ENCODE measurements around the gene CDC25A.

CDC25A gene

GRCh38 chr3:48194446-48195071 is 6.3 kb upstream of the CDC25A start:
- DNase-seq = peak; percentile 39

DNA sequence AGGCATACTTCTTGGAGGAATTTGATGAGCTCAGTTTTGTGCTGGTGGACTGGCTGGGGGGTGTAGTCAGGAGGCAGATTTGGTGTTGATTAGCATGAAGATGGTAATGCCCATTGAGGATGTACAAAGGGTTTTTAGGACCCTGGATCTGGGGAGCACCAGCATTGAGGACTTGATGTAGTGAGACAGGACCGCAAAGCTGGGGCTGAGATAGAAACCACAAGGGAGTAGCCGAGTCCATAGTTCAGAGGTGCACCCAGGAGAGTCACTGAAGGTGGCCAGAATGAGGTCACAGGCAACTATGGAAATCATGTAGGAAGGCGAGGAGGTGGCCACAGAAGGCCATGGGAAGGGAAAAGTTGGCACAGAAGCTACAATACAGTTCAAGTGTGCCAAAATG is 2.7 kb upstream of the CDC25A start:
- DNase-seq = no peak

- DNase-seq = no peak
These were observed 1.1 kb upstream of the CDC25A start for GRCh38 chr3:48189321-48189720.

- no peak for DNase-seq
These were observed 495 bp downstream of the CDC25A start for GRCh38 chr3:48187579-48188265.

- DNase-seq = no peak
These were observed 977 bp downstream of the CDC25A start for GRCh38 chr3:48187301-48187578.

DNA sequence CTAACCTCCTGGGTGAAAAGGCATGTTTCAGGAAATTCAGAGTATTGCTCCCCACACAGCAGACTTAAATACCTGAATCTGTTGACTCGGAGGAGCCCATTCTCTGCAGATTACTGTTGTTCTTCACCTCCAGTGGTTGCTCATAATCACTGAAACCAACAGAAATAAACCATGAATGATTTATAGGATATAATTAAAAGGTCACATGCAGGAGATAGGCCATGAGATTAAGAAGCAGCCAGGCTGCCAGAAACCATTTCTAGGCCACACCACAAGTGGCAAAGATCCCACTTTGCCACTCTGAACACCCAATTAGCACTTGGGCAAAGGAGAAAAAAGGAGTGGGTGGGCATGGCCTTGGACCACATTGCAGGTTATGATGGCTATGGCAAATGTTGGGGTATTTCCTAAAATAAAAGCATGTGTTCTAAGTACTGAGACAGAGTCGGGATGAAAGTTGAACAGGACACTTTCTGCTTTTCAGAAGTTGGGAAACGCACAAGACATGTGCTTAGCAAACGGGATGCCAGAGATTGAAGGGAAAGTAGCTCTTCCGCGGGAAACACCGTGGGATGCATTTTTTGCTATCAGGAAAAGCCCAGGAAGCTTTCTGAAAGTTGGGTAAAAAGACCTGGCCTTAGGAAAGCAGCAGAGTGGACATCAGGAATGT is 1.5 kb downstream of the CDC25A start:
- DNase-seq = no peak

DNA sequence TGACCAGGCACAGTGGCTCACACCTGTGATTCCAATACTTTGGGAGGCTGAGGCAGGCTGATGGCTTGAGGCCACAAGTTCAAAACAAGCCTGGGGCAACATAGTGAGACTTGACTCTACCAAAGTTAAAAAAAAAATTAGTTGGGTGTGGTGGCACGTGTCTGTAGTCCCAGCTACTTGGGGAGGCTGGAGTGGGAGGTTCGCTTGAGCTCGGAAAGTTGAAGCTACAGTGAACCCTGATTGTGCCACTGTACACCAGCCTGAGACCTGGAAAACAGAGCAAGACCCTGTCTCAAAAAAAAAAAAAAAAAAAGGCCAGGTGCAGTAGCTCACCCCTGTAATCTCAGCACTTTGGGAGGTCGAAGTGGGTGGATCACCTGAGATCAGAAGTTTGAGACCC is 3.1 kb downstream of the CDC25A start:
- no peak for DNase-seq

DNA sequence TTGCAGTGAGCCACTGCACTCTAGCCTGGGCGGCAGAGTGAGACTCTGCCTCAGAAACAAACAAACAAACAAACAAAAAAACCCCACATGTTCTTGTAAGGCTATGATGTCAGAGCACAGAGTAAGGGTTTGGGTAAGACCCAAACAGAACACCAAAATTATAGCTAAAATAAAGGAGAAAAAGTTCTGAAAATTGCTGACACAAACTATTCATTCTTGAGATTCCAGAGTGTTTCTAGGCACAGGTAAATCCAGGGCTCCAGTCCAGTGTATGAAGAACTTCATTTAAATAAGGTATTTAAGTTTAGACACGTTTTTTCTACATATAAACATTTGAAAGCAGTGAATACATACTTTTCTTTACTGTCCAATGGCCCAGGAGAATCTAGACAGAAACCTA is 3.9 kb downstream of the CDC25A start:
- DNase-seq = no peak

- no peak for DNase-seq
These were observed 7.5 kb downstream of the CDC25A start for GRCh38 chr3:48180531-48181253.

- DNase-seq = no peak
These were observed 8.2 kb downstream of the CDC25A start for GRCh38 chr3:48180021-48180420.

DNA sequence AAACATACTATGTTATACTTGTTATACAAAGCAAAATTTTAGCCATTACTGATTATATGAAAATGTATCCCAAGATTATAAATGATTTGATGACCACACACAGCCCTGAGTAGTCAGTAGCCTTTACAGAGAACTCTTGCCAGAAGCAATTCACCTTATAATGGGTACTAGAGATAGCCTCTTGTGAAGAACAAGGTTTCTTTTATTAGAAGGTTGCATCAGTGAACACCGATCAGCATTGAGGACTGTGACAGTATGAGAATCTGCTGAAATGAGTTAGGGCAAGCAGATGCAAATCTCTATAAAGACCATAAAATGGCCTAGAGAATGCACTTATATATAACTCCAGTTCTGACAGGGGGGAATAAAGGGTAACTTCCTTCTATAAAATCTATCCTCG is 10.1 kb downstream of the CDC25A start:
- no peak for DNase-seq

DNA sequence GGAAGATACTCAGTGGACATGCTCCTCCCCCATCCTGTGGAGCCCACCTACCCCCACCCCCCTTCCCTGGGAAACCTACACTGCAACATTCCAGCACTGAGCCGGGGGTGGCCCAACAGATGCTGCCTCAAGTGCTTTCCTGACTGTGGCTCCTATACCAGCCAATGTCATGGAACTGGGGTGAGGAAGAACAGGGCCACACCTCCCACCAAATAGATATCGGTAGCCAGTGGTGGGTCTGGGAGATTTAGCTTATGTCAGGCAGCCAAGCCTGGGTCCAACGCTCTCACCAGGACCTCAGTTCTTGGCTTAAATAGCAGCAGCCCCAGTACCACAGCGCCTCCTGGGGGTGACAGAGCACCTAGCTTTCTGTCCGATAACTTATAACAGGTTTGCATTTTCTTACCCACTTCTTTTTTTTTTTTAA is 30.3 kb downstream of the CDC25A start:
- DNase-seq = peak; percentile 3

DNA sequence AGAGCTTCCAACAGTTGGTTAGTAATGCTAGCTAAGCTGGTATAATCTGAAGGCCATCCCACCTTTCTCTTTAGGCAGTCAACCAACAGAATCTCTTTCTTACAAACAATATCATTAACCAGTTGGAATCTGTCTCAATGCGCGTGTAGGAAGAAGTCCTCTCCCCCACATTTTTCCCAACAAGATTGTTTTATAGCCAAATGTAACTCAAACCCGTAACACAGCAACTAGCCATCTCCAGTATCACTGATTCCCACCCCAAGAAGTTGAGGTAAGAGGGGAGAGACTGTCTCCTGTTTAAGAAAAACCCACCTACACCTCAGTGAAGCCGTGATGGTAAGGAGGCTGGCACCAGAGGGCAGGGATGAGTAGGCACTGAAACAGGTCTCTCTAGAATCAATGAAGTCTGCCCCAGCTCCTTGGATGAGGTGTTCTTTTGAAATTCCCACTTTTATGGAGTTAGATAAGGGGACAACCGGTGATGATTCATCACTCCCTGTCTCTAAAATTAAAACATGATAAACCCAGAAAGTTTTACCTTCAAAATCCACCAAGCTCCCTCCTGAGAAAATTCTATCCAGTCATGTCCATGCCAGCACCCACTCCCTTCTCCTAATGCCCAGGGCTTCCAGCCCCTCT is 30.9 kb downstream of the CDC25A start:
- DNase-seq = no peak

- DNase-seq = no peak
These were observed 32.1 kb downstream of the CDC25A start for GRCh38 chr3:48156163-48156562.

DNA sequence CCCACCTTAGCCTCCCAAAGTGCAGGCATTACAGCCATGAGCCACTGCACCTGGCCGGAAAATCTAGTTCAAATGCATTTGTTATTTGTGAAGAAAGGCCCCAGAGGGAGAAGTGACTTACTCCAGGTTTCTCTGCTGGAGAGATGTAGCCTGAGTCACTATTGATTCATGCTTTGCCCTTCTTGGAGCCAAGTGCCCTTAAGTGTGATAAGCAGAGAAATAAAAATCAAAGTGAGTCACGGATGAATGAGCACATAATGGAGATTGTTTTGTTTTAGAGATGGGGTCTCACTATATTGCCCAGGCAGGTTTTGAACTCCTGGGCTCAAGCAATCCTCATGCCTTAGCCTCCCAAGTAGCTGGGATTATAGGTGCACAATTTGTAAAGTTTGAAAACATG is 33.1 kb downstream of the CDC25A start:
- no peak for DNase-seq

GRCh38 chr3:48151807-48152427 is 36.3 kb downstream of the CDC25A start:
- no peak for DNase-seq

- no peak for DNase-seq
These were observed 37.0 kb downstream of the CDC25A start for GRCh38 chr3:48151058-48151806.

DNA sequence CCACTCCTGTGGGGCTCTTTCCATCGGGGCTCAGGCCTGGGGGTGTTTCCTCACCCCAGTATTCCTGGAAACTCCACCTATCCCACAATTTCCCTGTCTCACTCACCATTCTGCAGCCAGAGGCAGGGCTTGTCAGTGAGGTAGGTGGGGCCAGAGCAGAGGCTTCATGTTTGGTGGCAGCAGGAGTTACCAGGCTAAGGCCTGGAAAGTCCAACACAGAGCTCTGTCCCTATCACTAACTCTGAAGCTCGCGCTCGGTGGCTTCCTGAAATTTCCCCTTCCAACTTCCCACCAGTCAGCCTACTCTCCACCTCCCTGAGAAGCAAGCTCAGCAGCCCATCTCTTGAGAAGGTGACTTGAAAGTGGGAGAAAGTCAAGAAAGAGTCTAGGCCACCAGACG is 44.2 kb downstream of the CDC25A start:
- no peak for DNase-seq

- no peak for DNase-seq
These were observed 44.6 kb downstream of the CDC25A start for GRCh38 chr3:48143567-48143966.

GRCh38 chr3:48142316-48142870 is 45.8 kb downstream of the CDC25A start:
- no peak for DNase-seq

GRCh38 chr3:48141604-48142137 is 46.5 kb downstream of the CDC25A start:
- no peak for DNase-seq
